Measurements from ENCODE around the gene ESYT2. TPM values are rescaled to one million over a fixed set of nuclear protein-coding genes. Genes with fewer than 3 reads are reported as not detected.

ESYT2 gene
- total RNA-seq, 1 donor from 2014 or later = 60.9 TPM

DNA sequence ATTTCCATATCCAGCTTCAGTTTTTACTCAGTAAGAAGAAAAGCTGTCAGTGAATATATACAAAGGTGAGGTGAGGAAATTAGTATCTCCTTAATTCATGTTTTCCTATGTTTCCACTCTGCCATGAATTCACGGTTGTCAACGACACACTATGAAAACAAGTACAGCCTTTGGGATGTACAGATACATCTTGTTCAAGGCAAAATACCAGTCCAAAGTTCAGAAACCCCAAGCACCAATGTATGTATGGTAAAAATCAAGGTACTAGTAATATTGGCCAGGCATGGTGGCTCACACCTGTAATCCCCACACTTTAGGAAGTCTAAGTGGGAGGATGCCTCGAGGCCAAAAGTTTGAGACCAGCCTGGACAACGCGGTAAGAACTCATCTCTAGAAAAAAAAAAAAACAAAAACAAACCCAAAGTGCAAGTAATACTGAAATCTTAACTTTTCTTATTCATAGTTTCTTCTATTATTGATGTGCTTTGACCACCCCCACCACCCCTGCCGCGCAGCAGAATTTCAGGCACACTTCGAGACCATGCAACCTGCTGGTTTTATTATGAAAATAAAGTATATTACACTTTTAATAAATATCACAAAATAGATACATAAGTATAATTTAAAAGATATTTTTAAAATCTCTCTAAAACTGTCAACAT, 3.5 kb downstream of the ESYT2 start:
- Histone ChIP-seq H3K27me3 (ENCODE audit: insufficient read depth, low read length) (no peaks in the 10 kb centered on the region), H3K9ac (ENCODE audit: low read length) (no peak overlapping the region), H3K4me1 (ENCODE audit: insufficient read depth, low read length) (peaks cover 25% of the 10 kb centered on the region), H3K4me2 (ENCODE audit: low read length) (no peak overlapping the region), H3K79me2 (ENCODE audit: insufficient read depth, low read length) (peaks cover 77% of the 10 kb centered on the region), H3K27ac (ENCODE audit: low read depth, low read length) (no peak overlapping the region), H3K4me3 (ENCODE audit: insufficient read depth, low read depth, low read length) (no peak overlapping the region), H3K9me3 (ENCODE audit: insufficient read depth, low read depth, low read length) (no peaks in the 10 kb centered on the region), H3K36me3 (ENCODE audit: insufficient read depth, low read length) (no peaks in the 10 kb centered on the region), H4K20me1 (ENCODE audit: insufficient read depth, low read length) (peaks cover 23% of the 10 kb centered on the region), H2AFZ (ENCODE audit: low read depth, low read length) (no peak overlapping the region)
- Mint-ChIP-seq H3K36me3 (ENCODE audit: low read depth, unreplicated experiment) (no peaks in the 10 kb centered on the region), H3K4me1 (ENCODE audit: low read depth, unreplicated experiment) (peaks cover 17% of the 10 kb centered on the region), H3K9me3 (ENCODE audit: unreplicated experiment) (no peaks in the 10 kb centered on the region), H3K27ac (ENCODE audit: unreplicated experiment) (no peak overlapping the region), H3K27me3 (ENCODE audit: low read depth, unreplicated experiment) (no peaks in the 10 kb centered on the region), H3K4me3 (ENCODE audit: unreplicated experiment) (no peak overlapping the region)
- FAIRE-seq (no peak), DNase-seq (ENCODE audit: low read depth) (no peak)
- TF ChIP-seq, protein P1, sequence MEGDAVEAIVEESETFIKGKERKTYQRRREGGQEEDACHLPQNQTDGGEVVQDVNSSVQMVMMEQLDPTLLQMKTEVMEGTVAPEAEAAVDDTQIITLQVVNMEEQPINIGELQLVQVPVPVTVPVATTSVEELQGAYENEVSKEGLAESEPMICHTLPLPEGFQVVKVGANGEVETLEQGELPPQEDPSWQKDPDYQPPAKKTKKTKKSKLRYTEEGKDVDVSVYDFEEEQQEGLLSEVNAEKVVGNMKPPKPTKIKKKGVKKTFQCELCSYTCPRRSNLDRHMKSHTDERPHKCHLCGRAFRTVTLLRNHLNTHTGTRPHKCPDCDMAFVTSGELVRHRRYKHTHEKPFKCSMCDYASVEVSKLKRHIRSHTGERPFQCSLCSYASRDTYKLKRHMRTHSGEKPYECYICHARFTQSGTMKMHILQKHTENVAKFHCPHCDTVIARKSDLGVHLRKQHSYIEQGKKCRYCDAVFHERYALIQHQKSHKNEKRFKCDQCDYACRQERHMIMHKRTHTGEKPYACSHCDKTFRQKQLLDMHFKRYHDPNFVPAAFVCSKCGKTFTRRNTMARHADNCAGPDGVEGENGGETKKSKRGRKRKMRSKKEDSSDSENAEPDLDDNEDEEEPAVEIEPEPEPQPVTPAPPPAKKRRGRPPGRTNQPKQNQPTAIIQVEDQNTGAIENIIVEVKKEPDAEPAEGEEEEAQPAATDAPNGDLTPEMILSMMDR (IDR thresholded peaks at IDR 0.05; ENCODE audit: insufficient read depth, low read depth, low read length) = no peak
- TF ChIP-seq EZH2 (IDR thresholded peaks at IDR 0.05; ENCODE audit: insufficient read depth, low read length) = no peak

DNA sequence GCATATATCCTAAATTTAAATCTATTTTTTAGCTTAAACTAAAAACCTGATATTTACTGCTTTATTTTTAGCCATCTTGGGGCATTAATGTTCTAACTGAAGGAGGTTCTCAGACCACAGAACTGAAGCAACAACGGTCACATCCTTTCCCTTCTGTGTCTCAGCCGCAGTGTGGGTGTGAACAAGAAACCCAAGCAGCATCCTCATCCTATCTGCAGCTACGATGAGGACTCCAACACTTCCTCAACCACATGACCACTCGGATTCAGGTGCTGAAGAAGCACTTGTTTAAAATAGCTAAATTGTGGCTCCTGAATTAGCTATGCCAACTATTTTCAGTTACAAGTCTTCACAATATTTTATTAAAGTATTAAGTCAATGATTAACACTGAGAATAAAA, 5.3 kb downstream of the ESYT2 start:
- H3K27ac ChIP-seq (ENCODE audit: low read depth, low read length) = no peak overlapping the region
- no peak overlapping the region for H3K9ac ChIP-seq (ENCODE audit: low read length)
- H3K4me1 ChIP-seq (ENCODE audit: insufficient read depth, low read length) = peaks cover 37% of the 10 kb centered on the region
- FAIRE-seq = no peak
- no peak overlapping the region for H2AFZ ChIP-seq (ENCODE audit: low read depth, low read length)
- Mint-ChIP-seq H3K9me3 (ENCODE audit: unreplicated experiment) (no peaks in the 10 kb centered on the region), H3K4me1 (ENCODE audit: low read depth, unreplicated experiment) (peaks cover 33% of the 10 kb centered on the region), H3K27me3 (ENCODE audit: low read depth, unreplicated experiment) (no peaks in the 10 kb centered on the region), H3K36me3 (ENCODE audit: low read depth, unreplicated experiment) (no peaks in the 10 kb centered on the region), H3K27ac (ENCODE audit: unreplicated experiment) (no peak overlapping the region), H3K4me3 (ENCODE audit: unreplicated experiment) (no peak overlapping the region)
- H3K9me3 ChIP-seq (ENCODE audit: insufficient read depth, low read depth, low read length) = no peaks in the 10 kb centered on the region
- DNase-seq (ENCODE audit: low read depth) = no peak
- H3K4me2 ChIP-seq (ENCODE audit: low read length) = no peak overlapping the region
- no peak overlapping the region for H3K4me3 ChIP-seq (ENCODE audit: insufficient read depth, low read depth, low read length)
- peaks cover 92% of the 10 kb centered on the region for H3K79me2 ChIP-seq (ENCODE audit: insufficient read depth, low read length)
- no peaks in the 10 kb centered on the region for H3K27me3 ChIP-seq (ENCODE audit: insufficient read depth, low read length)
- H4K20me1 ChIP-seq (ENCODE audit: insufficient read depth, low read length) = peaks cover 23% of the 10 kb centered on the region
- H3K36me3 ChIP-seq (ENCODE audit: insufficient read depth, low read length) = no peaks in the 10 kb centered on the region
- TF ChIP-seq, protein P1 (IDR thresholded peaks at IDR 0.05; ENCODE audit: insufficient read depth, low read depth, low read length) = no peak
- TF ChIP-seq EZH2 (IDR thresholded peaks at IDR 0.05; ENCODE audit: insufficient read depth, low read length) = no peak

All from astrocyte (in vitro differentiated cells and primary cell).